Stimulated activated CD8-positive, alpha-beta memory T cell treated with anti-CD3 and anti-CD28 coated beads, Interleukin-12 subunit alpha, Interleukin-12 subunit beta, amount 100 ng/mL, for 1 hour (primary cell): ENCODE measurements around the gene HOXA2.

Source experiments
- DNase-seq: peaks from one replicate; pipeline ENCODE4 v3.0.0-alpha.2; 2020; ENCODE audit warnings: low read depth

HOXA2 gene

GRCh38 chr7:27124902-27125689 lies 22.6 kb upstream of the HOXA2 start:
- no peak for DNase-seq

DNA sequence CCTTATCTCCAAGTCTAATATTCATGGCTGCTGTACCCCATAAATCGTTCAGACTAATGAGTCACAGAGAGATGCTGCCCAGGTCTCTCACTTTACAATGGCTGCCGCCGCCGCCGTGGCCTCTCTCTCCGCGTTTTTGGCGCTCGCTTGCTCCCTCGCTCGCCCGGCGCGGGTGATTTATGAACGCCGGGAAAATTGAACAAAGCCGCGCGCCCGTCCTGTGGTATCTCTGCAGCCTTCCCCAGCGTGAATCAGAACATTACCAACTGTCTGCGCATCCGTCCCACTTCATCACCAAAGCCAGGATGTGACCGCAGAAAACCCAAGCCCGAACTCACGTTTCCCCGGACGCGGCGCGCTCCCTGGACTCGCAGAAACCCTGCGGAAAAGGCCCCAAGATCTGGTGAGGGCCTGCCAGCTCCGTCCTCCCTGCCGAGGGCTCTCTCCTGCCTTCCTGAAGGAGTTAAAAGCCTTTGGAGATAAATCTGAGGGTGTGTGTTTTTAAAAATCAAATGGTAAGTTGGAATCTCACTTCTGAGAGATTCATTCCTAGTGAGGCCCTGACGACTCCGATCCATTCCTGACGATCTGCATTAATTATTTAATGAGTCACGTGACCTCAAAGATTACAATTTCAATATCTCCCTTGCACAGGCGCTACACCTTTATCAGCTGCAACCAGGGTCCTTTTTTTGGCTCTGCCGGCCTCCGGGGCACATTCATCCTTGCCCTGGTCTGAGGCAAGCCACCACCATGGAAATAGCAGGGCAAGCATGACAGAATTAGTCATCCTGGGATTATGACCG lies 21.8 kb upstream of the HOXA2 start:
- no peak for DNase-seq

- no peak for DNase-seq
Observed at GRCh38 chr7:27123477-27124053, 21.1 kb upstream of the HOXA2 start.

DNA sequence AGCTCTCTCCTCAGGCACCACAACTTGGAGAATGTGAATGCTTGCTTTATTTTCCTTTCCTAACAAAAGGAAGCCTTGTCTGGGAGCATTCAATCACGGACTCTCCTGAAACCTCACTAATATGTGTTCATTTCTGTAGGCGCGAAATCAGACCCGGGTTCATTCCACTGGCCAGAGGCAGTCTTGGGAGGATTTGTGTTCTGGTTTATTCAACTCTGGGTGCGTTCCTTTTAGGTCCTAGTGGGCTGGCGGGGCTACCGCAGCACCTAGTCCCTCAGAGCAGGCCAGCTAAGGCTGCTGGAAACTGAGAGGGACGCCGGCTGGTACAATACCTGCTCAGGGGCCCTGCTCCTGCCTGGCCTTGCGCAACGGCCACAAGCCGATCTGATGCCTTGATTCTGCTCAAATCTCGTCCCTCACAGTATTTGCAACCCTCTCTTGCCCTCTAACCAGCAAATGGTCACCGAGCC lies 20.6 kb upstream of the HOXA2 start:
- DNase-seq, result no peak

DNA sequence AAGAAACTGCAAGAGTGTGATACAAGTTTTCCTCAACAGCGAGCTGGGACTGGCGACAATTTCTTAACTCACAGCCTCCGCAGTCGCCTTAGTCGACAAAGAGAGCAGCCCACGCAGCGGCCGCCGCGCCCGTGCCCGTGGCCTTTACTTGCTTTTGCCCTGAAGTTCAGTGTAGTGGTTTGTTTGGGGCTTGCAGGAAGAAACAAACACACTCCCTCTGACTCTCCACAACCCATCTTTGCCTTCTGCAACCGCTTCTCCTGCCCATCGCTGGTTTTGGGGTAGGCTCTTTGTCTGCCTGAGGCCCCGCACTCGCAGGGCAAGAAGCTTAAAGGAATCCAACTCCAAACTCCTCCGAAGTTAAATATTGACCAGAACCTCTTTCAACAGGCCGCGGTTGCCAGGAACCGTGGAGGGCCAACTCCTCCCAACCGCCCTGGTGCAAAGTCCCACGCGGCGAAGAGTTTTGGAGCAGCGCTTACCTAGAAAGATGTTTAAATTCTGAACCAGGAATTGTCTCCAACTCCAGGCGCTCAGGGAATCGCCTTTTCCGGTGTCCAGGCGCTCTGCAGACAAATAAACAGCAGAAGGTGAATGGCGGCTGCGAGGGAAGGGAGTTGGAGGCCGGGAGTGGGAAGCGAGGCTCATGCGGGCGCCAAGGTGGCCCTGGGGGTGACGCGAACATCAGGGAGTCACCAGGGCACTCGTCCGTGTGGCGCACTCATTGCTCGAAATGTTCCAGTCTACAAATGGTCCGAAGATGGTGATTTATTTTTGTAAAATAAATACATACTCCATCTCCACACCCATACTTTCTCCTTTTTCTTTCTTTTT lies 19.8 kb upstream of the HOXA2 start:
- no peak for DNase-seq

- no peak for DNase-seq
Observed at GRCh38 chr7:27121684-27122076, 19.2 kb upstream of the HOXA2 start.

GRCh38 chr7:27119412-27119911 lies 17.0 kb upstream of the HOXA2 start:
- no peak for DNase-seq

- no peak for DNase-seq
Observed at GRCh38 chr7:27118580-27118979, 16.1 kb upstream of the HOXA2 start.

GRCh38 chr7:27117887-27118491 lies 15.5 kb upstream of the HOXA2 start:
- no peak for DNase-seq

- no peak for DNase-seq
Observed at GRCh38 chr7:27116962-27117886, 14.7 kb upstream of the HOXA2 start.

GRCh38 chr7:27116031-27116961 lies 13.8 kb upstream of the HOXA2 start:
- DNase-seq, result no peak

DNA sequence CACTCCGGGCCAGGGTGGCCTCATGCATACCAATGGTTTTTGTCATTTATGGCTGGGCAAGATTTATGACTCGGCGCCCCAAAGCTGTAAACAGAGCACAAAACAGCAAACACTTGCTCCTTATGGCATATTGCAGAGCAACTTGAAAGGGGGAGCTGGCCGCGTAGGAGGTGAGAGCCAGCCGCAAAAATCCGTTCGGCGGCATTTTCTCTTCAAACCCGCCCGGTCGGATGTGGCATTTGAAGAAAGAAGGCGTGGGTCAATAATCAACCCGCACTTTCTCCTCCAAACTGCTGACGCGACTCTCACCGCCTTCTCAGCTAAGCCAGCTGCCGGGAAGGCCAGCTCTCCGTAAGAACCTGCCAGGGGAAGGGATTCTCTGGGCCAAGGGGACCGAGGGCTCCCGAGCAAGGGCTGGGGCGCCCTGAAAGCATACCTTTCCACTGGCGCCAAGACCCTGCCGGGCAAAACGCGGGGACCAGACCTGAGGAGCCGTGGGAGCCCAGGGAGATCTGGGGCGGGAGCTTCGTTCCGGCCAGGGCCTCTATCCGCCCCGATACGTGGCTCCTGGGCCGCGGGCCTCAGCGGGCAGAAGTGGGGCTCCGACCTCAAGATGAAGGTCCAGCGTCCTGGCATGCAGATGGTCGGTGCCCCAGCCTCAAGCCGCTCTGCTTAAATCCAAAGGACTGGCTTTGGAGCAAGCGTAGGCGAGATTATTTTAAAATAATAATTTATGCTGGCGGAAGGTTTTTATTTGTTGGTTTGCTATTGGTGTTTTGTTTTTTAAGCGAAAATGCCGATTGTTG lies 12.9 kb upstream of the HOXA2 start:
- no peak for DNase-seq

- DNase-seq, result no peak
Observed at GRCh38 chr7:27114881-27115220, 12.4 kb upstream of the HOXA2 start.

GRCh38 chr7:27113991-27114769 lies 11.7 kb upstream of the HOXA2 start:
- no peak for DNase-seq

DNA sequence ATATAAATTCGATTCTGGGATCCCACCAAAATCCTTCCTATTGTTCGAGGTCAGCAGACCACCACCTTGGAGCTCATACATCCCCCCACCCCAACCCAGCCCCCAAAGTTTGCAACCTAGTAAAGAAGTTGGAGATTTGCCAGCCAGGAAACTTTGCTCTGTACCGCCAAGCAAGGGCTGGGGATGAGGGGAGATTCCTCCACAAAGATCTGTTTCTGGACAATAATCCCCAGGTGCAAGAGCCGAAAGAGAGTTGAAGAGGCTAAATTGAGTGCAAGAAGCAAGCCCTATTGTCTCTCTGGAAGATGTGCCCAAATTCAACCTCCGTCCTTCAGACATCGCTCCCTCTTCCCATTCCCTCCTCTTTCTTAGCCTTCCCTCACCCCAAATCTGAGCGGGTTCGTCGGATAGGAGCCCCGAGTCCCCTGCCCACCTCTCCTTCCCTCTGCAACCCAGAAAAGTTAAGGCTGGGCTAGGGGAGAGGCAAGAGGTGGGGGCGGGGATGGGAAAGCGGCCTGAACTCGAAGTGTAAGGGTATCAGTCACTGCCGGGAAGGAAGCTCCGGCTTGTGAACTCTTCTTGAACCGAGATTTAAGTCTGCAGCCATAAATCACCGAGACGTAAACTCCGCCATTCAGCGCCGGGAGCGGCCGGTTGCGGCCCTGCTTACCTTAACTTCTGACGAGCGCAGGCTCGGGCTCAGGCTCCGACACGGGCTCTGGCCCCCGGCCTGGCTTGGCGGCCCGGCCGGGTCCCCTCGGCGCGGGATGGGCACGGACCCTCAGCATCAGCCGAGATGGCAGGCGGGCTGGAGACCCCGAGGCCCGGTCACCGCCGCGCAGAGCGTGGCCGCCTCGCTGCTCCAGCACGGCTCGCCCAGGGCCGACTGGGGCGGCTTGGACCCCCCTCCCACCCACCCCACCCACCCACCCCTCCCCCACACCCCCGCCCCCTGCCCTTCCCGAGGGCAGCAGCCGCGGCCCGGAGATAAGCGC lies 10.8 kb upstream of the HOXA2 start:
- DNase-seq, result no peak

- DNase-seq, result no peak
Observed at GRCh38 chr7:27112361-27112760, 9.9 kb upstream of the HOXA2 start.
